HepG2 (cell line): ENCODE results near the gene PSMD2. TPM values are rescaled to one million over a fixed set of nuclear protein-coding genes. Genes with fewer than 3 reads are reported as not detected.

Experiments used
- ATF7-NPFF ChIP-seq: sonication (generic); formaldehyde crosslinking; IDR thresholded peaks from 2 replicates; pipeline ENCODE4 v1.8.1; 2023; ENCODE audit warnings: mild to moderate bottlenecking, low read depth, missing genetic modification reagents, moderate library complexity
- ERF ChIP-seq: IDR thresholded peaks from 2 replicates; pipeline ENCODE4 v1.6.1; 2018; ENCODE audit warnings: missing biosample characterization, missing genetic modification reagents
- HMG20B ChIP-seq: conservative IDR thresholded peaks from 2 replicates; pipeline ENCODE4 v1.6.1; 2016; ENCODE audit warnings: missing genetic modification reagents, missing compliant biosample characterization
- HNRNPLL ChIP-seq: fragments of 200-400 bp; formaldehyde crosslinking; IDR thresholded peaks from 2 replicates; pipeline ENCODE4 v1.6.1; 2017; ENCODE audit warnings: mild to moderate bottlenecking, low read depth, low read length; ENCODE audit not compliant: poor library complexity, severe bottlenecking
- JUND ChIP-seq: sonication (generic); formaldehyde crosslinking; IDR thresholded peaks from 2 replicates; pipeline ENCODE4 v1.8.0; 2022; ENCODE audit warnings: mild to moderate bottlenecking, missing genetic modification reagents
- MXI1 ChIP-seq: IDR thresholded peaks from 3 replicates; pipeline ENCODE4 v1.6.1; 2012; ENCODE audit warnings: low read depth, low read length, inconsistent platforms, borderline replicate concordance
- NRL ChIP-seq: sonication (generic); formaldehyde crosslinking; IDR thresholded peaks from 2 replicates; pipeline ENCODE4 v1.5.0; 2020; ENCODE audit warnings: missing genetic modification reagents, mild to moderate bottlenecking, moderate library complexity, borderline replicate concordance
- PAF1 ChIP-seq: IDR thresholded peaks from 2 replicates; pipeline ENCODE4 v1.6.1; 2016; ENCODE audit warnings: missing genetic modification reagents, missing compliant biosample characterization
- PHF20 ChIP-seq: sonication (generic); formaldehyde crosslinking; IDR thresholded peaks from 2 replicates; pipeline ENCODE4 v1.5.0; 2020; ENCODE audit warnings: mild to moderate bottlenecking, missing genetic modification reagents
- POLR2AphosphoS5 ChIP-seq: IDR thresholded peaks from 2 replicates; pipeline ENCODE4 v1.6.1; 2012; ENCODE audit warnings: low read depth, low read length
- REPIN1 ChIP-seq: sonication (generic); formaldehyde crosslinking; IDR thresholded peaks from 2 replicates; pipeline ENCODE4 v1.8.0; 2022; ENCODE audit warnings: missing genetic modification reagents, low read depth, mild to moderate bottlenecking, borderline replicate concordance
- SIN3A ChIP-seq: IDR thresholded peaks from 2 replicates; pipeline ENCODE4 v1.6.1; 2011; ENCODE audit warnings: low read depth, mild to moderate bottlenecking, control low read depth, low read length, borderline replicate concordance
- SOX13 ChIP-seq, 3 experiments: fragments of 450-650 bp in 1 of 3; sonication (generic) in 1 of 3; formaldehyde crosslinking in 1 of 3; IDR thresholded peaks in 2 of 3; conservative IDR thresholded peaks in 1 of 3; 2 replicates each; pipeline versions ENCODE4 v1.5.0 to v1.6.1; 2016 to 2020; ENCODE audit warnings: antibody characterized with exemption in 1 of 3, mild to moderate bottlenecking in 1 of 3, missing compliant biosample characterization in 1 of 3, missing genetic modification reagents in 1 of 3, moderate library complexity in 1 of 3
- SP5 ChIP-seq: IDR thresholded peaks from 2 replicates; pipeline ENCODE4 v1.6.1; 2016; ENCODE audit warnings: low read depth, borderline replicate concordance
- THYN1 ChIP-seq: sonication (generic); formaldehyde crosslinking; IDR thresholded peaks from 2 replicates; pipeline ENCODE4 v1.8.1; 2023; ENCODE audit warnings: low read depth, mild to moderate bottlenecking, moderate library complexity, missing genetic modification reagents, borderline replicate concordance
- ZFP41 ChIP-seq: sonication (generic); formaldehyde crosslinking; IDR thresholded peaks from 2 replicates; pipeline ENCODE4 v1.4.0; 2020; ENCODE audit warnings: mild to moderate bottlenecking, missing genetic modification reagents, borderline replicate concordance
- ZFP82 ChIP-seq: sonication (generic); formaldehyde crosslinking; IDR thresholded peaks from 2 replicates; pipeline ENCODE4 v1.5.1; 2020; ENCODE audit warnings: mild to moderate bottlenecking, missing genetic modification reagents, borderline replicate concordance
- ZNF253 ChIP-seq: sonication (generic); formaldehyde crosslinking; IDR thresholded peaks from 2 replicates; pipeline ENCODE4 v1.8.0; 2022; ENCODE audit warnings: mild to moderate bottlenecking, missing genetic modification reagents, borderline replicate concordance
- ZNF326 ChIP-seq: sonication (generic); formaldehyde crosslinking; IDR thresholded peaks from 2 replicates; pipeline ENCODE4 v1.4.0; 2020; ENCODE audit warnings: missing genetic modification reagents, borderline replicate concordance
- ZNF354B ChIP-seq: sonication (generic); formaldehyde crosslinking; IDR thresholded peaks from 2 replicates; pipeline ENCODE4 v1.8.0; 2022; ENCODE audit warnings: mild to moderate bottlenecking, missing genetic modification reagents
- ZNF839 ChIP-seq: sonication (generic); formaldehyde crosslinking; IDR thresholded peaks from 2 replicates; pipeline ENCODE4 v1.4.0; 2020; ENCODE audit warnings: missing genetic modification reagents, mild to moderate bottlenecking, borderline replicate concordance
- ZSCAN25 ChIP-seq: sonication (generic); formaldehyde crosslinking; IDR thresholded peaks from 2 replicates; pipeline ENCODE4 v1.8.0; 2022; ENCODE audit warnings: mild to moderate bottlenecking, missing genetic modification reagents
- polyA plus RNA-seq, 8 experiments: library from polyadenylated mRNA; depleted of rRNA in 3 of 8; stranded (reverse) in 7 of 8; unstranded in 1 of 8; fragments of >200 nt; fragmentation: Illumina TruSeq in 4 of 8; extraction: Trizol in 4 of 8; gene quantifications; 2 replicates each; pipeline versions ENCODE4 v1.2.1 to v1.2.3, GENCODE V29; 2011 to 2016; ENCODE audit warnings: low read depth in 4 of 8, missing spikeins in 1 of 8, mixed read lengths in 1 of 8; ENCODE audit not compliant: insufficient read depth in 1 of 8
- total RNA-seq, 5 experiments: library from RNA; depleted of rRNA; stranded (reverse); fragments of >200 nt; fragmentation: Illumina TruSeq; extraction: Trizol; gene quantifications; 2 replicates each; pipeline ENCODE4 v1.2.3, GENCODE V29; 2016; ENCODE audit warnings: low read depth in 1 of 5
- TF ChIP-seq, protein P1 (sequence below): sonication (generic); formaldehyde crosslinking; IDR thresholded peaks from 2 replicates; pipeline ENCODE4 v1.4.0; 2020; ENCODE audit warnings: mild to moderate bottlenecking, low read depth, missing genetic modification reagents
- TF ChIP-seq, protein P2 (sequence below): IDR thresholded peaks from 2 replicates; pipeline ENCODE4 v1.6.1; 2012; ENCODE audit warnings: inconsistent platforms
- TF ChIP-seq, protein P3 (sequence below): sonication (generic); formaldehyde crosslinking; IDR thresholded peaks from 2 replicates; pipeline ENCODE4 v1.4.0; 2020; ENCODE audit warnings: missing genetic modification reagents

Gene PSMD2
- total and polyA plus RNA-seq, 2 of the 13 experiments (the other 11 are each of a cell fraction or from before 2014, with no cell fraction given), result 125 to 200 TPM

DNA sequence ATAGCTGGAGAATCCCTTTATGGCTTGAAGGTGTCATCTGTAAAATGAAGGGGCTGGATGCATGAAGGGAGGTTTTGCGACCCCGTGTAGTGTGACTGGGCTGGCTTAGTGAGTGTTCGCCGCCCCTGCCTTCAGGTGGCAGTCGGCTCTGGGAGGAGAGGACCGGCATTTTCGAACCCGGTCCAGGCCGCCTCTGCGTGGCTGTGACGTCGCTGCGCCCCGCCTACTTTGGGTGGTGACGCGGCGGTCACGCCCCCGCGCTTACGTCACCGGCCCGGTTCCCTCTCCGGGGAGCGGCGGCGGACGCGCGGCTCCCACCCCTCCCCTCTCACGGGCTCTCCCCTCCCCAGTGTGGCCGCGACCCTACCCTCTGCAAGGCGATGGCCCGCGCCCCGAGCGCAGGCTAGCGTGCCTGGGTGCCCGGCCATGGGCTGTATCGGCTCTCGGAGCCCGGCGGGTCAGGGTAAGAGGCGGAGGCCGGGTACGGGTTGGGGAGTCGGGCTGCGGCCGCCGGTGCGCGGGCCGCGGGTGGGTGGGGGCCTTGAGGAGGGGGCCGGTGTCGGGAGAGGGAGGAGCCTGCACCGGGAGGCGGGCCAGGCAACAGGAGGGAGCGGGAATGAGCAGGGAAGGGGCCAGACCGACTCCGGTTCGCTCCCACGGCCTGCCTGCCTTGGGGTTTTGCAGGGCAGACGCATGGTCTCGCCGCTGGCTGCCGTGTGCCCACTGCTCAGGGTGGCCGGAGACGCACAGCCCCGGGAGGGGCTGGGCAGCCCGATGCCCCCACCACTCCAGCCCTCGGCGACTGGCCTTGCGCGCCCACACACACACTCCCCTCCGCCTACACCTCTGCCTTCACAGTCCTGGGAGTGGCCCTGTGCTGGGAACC lies 36.9 kb downstream of the PSMD2 start (continued):
- TF ChIP-seq THYN1 (CRISPR knock-in tag) (peak; percentile 19; the same call in 1 of the 2 replicates), SIN3A (0 out of 2 replicates have a peak, but pooled peaks have one; percentile 57), SOX13 (IDR thresholded peaks at IDR 0.05) (no peak), SOX13 (CRISPR knock-in tag; conservative IDR thresholded peaks at IDR 0.05 in 1 of 2, IDR thresholded peaks at IDR 0.05 in 1 of 2) (no peak), ZFP41 (CRISPR knock-in tag) (no peak), JUND (CRISPR knock-in tag) (peak; percentile 59; the same call in 1 of the 2 replicates), ATF7-NPFF (CRISPR knock-in tag) (peak; percentile 61; the same call in 1 of the 2 replicates), HNRNPLL (peak; percentile 51), REPIN1 (peak; percentile 26; the same call in 1 of the 2 replicates), POLR2AphosphoS5 (peak; percentile 69; the same call in 1 of the 2 replicates), ZFP82 (CRISPR knock-in tag) (peak; percentile 73; the same call in 1 of the 2 replicates), SP5 (CRISPR knock-in tag) (peak; percentile 55; the same call in 1 of the 2 replicates), ZNF253 (CRISPR knock-in tag) (0 out of 2 replicates have a peak, but pooled peaks have one; percentile 16), NRL (CRISPR knock-in tag) (no peak; the same call in none of the 2 replicates), ZNF354B (CRISPR knock-in tag) (0 out of 2 replicates have a peak, but pooled peaks have one; percentile 56), PAF1 (CRISPR knock-in tag) (peak; percentile 80), ZNF839 (CRISPR knock-in tag) (0 out of 2 replicates have a peak, but pooled peaks have one; percentile 20), ERF (peak; percentile 46; the same call in 1 of the 2 replicates), MXI1 (peak; percentile 54; the same call in 1 of the 3 replicates), ZNF326 (peak; percentile 49; the same call in 1 of the 2 replicates), PHF20 (peak; percentile 41; the same call in 1 of the 2 replicates), ZSCAN25 (CRISPR knock-in tag) (peak; percentile 86), HMG20B (CRISPR knock-in tag) (no peak)
- TF ChIP-seq, protein P1, sequence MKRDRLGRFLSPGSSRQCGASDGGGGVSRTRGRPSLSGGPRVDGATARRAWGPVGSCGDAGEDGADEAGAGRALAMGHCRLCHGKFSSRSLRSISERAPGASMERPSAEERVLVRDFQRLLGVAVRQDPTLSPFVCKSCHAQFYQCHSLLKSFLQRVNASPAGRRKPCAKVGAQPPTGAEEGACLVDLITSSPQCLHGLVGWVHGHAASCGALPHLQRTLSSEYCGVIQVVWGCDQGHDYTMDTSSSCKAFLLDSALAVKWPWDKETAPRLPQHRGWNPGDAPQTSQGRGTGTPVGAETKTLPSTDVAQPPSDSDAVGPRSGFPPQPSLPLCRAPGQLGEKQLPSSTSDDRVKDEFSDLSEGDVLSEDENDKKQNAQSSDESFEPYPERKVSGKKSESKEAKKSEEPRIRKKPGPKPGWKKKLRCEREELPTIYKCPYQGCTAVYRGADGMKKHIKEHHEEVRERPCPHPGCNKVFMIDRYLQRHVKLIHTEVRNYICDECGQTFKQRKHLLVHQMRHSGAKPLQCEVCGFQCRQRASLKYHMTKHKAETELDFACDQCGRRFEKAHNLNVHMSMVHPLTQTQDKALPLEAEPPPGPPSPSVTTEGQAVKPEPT (CRISPR knock-in tag), result 0 out of 2 replicates have a peak, but pooled peaks have one; percentile 21
- TF ChIP-seq, protein P2, sequence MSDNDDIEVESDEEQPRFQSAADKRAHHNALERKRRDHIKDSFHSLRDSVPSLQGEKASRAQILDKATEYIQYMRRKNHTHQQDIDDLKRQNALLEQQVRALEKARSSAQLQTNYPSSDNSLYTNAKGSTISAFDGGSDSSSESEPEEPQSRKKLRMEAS, result peak; percentile 14; the same call in 1 of the 2 replicates
- TF ChIP-seq, protein P3, sequence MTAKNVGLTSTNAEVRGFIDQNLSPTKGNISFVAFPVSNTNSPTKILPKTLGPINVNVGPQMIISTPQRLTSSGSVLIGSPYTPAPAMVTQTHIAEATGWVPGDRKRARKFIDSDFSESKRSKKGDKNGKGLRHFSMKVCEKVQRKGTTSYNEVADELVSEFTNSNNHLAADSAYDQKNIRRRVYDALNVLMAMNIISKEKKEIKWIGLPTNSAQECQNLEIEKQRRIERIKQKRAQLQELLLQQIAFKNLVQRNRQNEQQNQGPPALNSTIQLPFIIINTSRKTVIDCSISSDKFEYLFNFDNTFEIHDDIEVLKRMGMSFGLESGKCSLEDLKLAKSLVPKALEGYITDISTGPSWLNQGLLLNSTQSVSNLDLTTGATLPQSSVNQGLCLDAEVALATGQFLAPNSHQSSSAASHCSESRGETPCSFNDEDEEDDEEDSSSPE (CRISPR knock-in tag), result no peak
